Measurements from ENCODE around the gene BAHCC1. TPM values are rescaled to one million over a fixed set of nuclear protein-coding genes. Genes with fewer than 3 reads are reported as not detected.
A peak's percentile ranks its signal among the peaks of the same experiment; 100 is the strongest.

Gene BAHCC1
- total RNA-seq, 1 donor from 2014 or later: 9.9 TPM

- no peak for ATAC-seq
- DNase-seq (ENCODE audit: missing footprints): no peak
- intact Hi-C loops (cut with DNase I): no loop called here
Observed at GRCh38 chr17:81461607-81462500, 66.6 kb downstream of the BAHCC1 start.

GRCh38 chr17:81462506-81463125 is 67.4 kb downstream of the BAHCC1 start:
- no peak for DNase-seq (ENCODE audit: missing footprints)
- intact Hi-C loops (cut with DNase I): no loop called here
- ATAC-seq: no peak

GRCh38 chr17:81463506-81463905 is 68.2 kb downstream of the BAHCC1 start:
- ATAC-seq: no peak
- DNase-seq (ENCODE audit: missing footprints): no peak
- intact Hi-C loops (cut with DNase I): no loop called here

GRCh38 chr17:81464586-81464985 is 69.3 kb downstream of the BAHCC1 start:
- ATAC-seq: no peak
- DNase-seq (ENCODE audit: missing footprints): no peak
- intact Hi-C loops (cut with DNase I): no loop called here

GRCh38 chr17:81465910-81466309 is 70.7 kb downstream of the BAHCC1 start:
- no peak for DNase-seq (ENCODE audit: missing footprints)
- intact Hi-C loops (cut with DNase I): no loop called here
- no peak for ATAC-seq

GRCh38 chr17:81466564-81467472 is 71.6 kb downstream of the BAHCC1 start:
- ATAC-seq (no peak), DNase-seq (ENCODE audit: missing footprints) (no peak)
- intact Hi-C loops (cut with DNase I): no loop called here

GRCh38 chr17:81468111-81468769 is 73.0 kb downstream of the BAHCC1 start:
- intact Hi-C loops (cut with DNase I): no loop called here
- ATAC-seq (no peak), DNase-seq (ENCODE audit: missing footprints) (no peak)

- ATAC-seq (no peak), DNase-seq (ENCODE audit: missing footprints) (no peak)
- intact Hi-C loops (cut with DNase I): no loop called here
Observed at GRCh38 chr17:81468770-81469121, 73.5 kb downstream of the BAHCC1 start.

- DNase-seq (ENCODE audit: missing footprints): no peak
- no peak for ATAC-seq
- intact Hi-C loops (cut with DNase I): no loop called here
Observed at GRCh38 chr17:81469266-81469665, 74.0 kb downstream of the BAHCC1 start.

- peak; percentile 43 for ATAC-seq
- DNase-seq (ENCODE audit: missing footprints): no peak
- intact Hi-C loops (cut with DNase I): no loop called here
Observed at GRCh38 chr17:81470270-81470943, 75.2 kb downstream of the BAHCC1 start.

- DNase-seq (ENCODE audit: missing footprints) (no peak), ATAC-seq (peak; percentile 28)
- intact Hi-C loops (cut with DNase I): no loop called here
Observed at GRCh38 chr17:81470944-81471817, 75.9 kb downstream of the BAHCC1 start.

GRCh38 chr17:81471818-81472456 is 76.7 kb downstream of the BAHCC1 start:
- DNase-seq (ENCODE audit: missing footprints) (no peak), ATAC-seq (peak; percentile 26)
- intact Hi-C loops (cut with DNase I): no loop called here

- intact Hi-C loops (cut with DNase I): no loop called here
- no peak for DNase-seq (ENCODE audit: missing footprints)
Observed at GRCh38 chr17:81473019-81473418, 77.8 kb downstream of the BAHCC1 start.

GRCh38 chr17:81474958-81475357 is 79.7 kb downstream of the BAHCC1 start:
- intact Hi-C loops (cut with DNase I): no loop called here
- DNase-seq (ENCODE audit: missing footprints): no peak
- ATAC-seq: no peak

More at GRCh38 chr17:81473019-81473418, 77.8 kb downstream of the BAHCC1 start:
- no peak for ATAC-seq

- no peak for DNase-seq (ENCODE audit: missing footprints)
- no peak for ATAC-seq
- intact Hi-C loops (cut with DNase I): no loop called here
Observed at GRCh38 chr17:81476097-81476496, 80.8 kb downstream of the BAHCC1 start.

- DNase-seq (ENCODE audit: missing footprints) (no peak), ATAC-seq (no peak)
- intact Hi-C loops (cut with DNase I): no loop called here
Observed at GRCh38 chr17:81476635-81477034, 81.4 kb downstream of the BAHCC1 start.

GRCh38 chr17:81477173-81477572 is 81.9 kb downstream of the BAHCC1 start:
- no peak for ATAC-seq
- intact Hi-C loops (cut with DNase I): no loop called here
- DNase-seq (ENCODE audit: missing footprints): no peak
